Gastroesophageal sphincter (tissue), 3 donors: Measurements from ENCODE around the gene NHEJ1.

Experiments used
- EP300 ChIP-seq: sonication (generic); formaldehyde crosslinking; IDR thresholded peaks from one replicate; pipeline ENCODE4 v1.6.1; 2017; ENCODE audit warnings: antibody characterized with exemption, mild to moderate bottlenecking
- POLR2A ChIP-seq, 2 donors: fragments of 450-650 bp; IDR thresholded peaks; one replicate each; pipeline ENCODE4 v1.6.1; 2017; ENCODE audit warnings: antibody characterized with exemption in 2 of 2, mild to moderate bottlenecking in 2 of 2, moderate library complexity in 1 of 2
- POLR2AphosphoS5 ChIP-seq: sonication (generic); formaldehyde crosslinking; IDR thresholded peaks from one replicate; pipeline ENCODE4 v1.6.1; 2017; ENCODE audit warnings: antibody characterized with exemption
- TF ChIP-seq, protein P1 (sequence below), 4 experiments: fragments of 200-600 bp in 2 of 4; fragments of 450-650 bp in 2 of 4; sonication (generic) in 1 of 4; IDR thresholded peaks; one replicate each; pipeline ENCODE4 v1.5.1; 2017 to 2019; ENCODE audit warnings: antibody characterized with exemption in 4 of 4, mild to moderate bottlenecking in 2 of 4, moderate library complexity in 2 of 4

- TF ChIP-seq, protein P1, sequence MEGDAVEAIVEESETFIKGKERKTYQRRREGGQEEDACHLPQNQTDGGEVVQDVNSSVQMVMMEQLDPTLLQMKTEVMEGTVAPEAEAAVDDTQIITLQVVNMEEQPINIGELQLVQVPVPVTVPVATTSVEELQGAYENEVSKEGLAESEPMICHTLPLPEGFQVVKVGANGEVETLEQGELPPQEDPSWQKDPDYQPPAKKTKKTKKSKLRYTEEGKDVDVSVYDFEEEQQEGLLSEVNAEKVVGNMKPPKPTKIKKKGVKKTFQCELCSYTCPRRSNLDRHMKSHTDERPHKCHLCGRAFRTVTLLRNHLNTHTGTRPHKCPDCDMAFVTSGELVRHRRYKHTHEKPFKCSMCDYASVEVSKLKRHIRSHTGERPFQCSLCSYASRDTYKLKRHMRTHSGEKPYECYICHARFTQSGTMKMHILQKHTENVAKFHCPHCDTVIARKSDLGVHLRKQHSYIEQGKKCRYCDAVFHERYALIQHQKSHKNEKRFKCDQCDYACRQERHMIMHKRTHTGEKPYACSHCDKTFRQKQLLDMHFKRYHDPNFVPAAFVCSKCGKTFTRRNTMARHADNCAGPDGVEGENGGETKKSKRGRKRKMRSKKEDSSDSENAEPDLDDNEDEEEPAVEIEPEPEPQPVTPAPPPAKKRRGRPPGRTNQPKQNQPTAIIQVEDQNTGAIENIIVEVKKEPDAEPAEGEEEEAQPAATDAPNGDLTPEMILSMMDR (IDR thresholded peaks at IDR 0.05), result no peak
- no peak for TF ChIP-seq POLR2AphosphoS5
- TF ChIP-seq POLR2A (IDR thresholded peaks at IDR 0.05), result no peak
- no peak for TF ChIP-seq EP300
These were observed 33.5 kb downstream of the NHEJ1 start for GRCh38 chr2:219127037-219127635.
